Stimulated activated CD8-positive, alpha-beta memory T cell treated with anti-CD3 and anti-CD28 coated beads, Interleukin-4, amount 100 ng/mL, for 1 hour (primary cell): ENCODE data around the gene PPFIA4.

Source experiments
- DNase-seq, 2 donors: peaks; one replicate each; pipeline ENCODE4 v3.0.0-alpha.2; 2020; ENCODE audit warnings: low read depth in 2 of 2, low spot score in 1 of 2

Gene PPFIA4

DNA sequence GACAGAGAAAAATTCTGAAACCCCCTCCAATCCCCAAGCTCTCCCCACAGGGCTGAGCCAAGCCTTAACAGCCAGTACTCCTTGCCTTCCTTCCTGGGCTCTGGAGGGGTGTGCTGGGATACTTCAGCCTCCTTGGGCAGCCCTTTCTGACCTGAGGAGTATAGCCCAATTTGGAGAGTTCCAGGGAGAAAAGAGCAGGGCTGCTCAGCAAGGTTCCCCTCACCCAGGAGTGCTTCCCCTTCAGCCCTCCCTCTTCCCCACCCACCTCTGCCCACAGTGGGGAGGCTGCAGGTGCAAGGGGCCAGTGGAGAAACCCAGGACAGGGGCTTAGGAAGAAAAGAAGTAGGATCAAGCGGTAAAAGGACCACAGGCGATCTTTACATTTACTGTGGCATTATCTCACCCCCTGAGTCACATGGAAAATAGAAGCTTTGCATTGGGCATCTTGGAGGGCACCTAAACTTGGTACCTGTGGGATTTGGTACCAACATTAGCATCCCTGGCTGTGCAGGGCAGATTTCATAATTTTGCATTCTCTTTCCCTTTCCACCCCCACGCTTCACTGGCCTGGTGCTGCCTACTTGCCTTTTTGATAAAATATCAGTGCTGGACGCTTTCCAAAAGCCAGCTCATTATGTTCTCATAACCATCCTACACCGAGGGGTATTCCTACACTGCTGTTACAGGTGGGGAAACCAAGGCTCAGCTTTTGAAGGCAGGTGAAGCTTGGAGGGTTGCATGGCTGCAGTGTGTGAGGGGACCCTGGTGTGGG is 98.4 kb downstream of the PPFIA4 start:
- no peak for DNase-seq

DNA sequence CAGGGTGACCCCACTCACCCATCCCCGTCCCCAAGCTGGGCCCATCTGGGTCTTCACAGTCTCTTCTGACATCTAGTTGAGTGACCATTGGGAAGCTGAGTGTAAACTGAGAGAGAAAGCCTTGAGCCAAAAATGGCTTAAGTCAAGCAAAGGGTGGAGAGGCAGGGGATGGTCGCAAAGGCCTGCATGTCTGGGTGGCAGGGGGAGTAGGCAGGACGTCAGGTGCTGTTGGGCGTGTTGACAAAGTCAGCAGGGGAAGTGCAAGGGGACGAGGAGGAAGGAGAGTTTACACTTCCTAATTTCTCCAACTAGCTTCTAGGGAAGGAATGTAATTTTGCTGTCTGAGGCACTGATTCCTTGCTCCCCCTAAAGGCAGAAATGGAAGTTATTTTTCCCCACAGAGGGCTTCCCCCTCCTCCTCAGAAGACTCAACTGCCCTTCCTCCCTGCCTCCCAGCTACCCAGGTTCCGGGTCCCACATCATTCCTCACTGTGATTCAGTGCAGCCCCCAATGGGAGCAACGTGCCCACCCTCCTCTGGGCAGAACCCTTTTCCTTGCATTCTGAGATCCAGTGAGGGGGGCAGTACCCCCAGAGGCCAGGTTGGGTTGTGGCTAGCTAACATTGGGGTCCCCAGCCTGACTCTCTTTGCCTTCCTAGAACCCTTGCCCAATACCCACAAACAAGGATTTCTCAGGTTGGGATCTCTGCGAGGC is 100.0 kb downstream of the PPFIA4 start:
- no peak for DNase-seq

GRCh38 chr1:203126866-203127665 is 100.8 kb downstream of the PPFIA4 start:
- no peak for DNase-seq

DNA sequence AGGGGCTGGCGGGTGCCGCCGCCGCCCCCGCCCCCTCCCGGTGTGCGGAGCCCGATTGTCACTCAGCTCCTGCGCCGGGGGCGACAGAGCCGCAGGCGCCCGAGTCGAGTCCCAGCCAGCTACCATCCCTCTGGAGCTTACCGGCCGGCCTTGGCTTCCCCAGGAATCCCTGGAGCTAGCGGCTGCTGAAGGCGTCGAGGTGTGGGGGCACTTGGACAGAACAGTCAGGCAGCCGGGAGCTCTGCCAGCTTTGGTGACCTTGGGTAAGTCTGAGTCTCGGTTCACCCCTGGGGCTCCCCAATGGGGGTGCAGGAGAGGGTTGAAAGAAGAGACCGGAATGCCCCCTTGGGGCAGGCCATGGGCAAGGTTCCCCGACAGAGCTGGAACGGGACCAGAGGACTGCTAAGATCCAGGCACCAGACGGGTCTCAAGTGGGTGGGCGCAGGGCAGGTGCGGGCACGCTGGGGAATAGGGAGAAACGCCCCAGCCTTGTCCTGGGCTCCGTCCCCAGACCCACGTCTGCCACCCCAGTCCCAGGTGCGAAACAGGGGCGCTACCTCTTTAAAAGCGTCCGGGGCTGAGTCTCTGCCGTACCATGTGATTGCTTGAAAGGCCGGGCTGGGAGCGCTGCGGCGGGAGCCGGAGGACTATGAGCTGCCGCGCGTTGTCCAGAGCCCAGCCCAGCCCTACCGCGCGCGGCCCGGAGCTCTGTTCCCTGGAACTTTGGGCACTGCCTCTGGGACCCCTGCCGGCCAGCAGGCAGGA is 101.6 kb downstream of the PPFIA4 start, which contains the start of gene ADORA1:
ADORA1 (plus strand) TSS at position 61 of the 765 bp plus-strand sequence. CDS start 1,116 bp downstream, outside the sequence.
- no peak for DNase-seq

- no peak for DNase-seq
Observed at GRCh38 chr1:203128431-203128715, 102.1 kb downstream of the PPFIA4 start.
